B cell (primary cell): ENCODE results near the gene CCN5. TPM values are rescaled to one million over a fixed set of nuclear protein-coding genes. Genes with fewer than 3 reads are reported as not detected.

Experiments
- ATAC-seq: fragments of 200-7000 bp; cut with Tn5 transposase; one replicate; pipeline ENCODE4 v1.10.0; 2021; ENCODE audit warnings: low read depth, mild to moderate bottlenecking, moderate number of reproducible peaks, moderate library complexity
- CTCF ChIA-PET: fragments of 350-600 bp; sonication (Branson Sonifier 250); formaldehyde crosslinking; loops from one replicate; lab custom pipeline; 2021; ENCODE audit warnings: antibody characterized with exemption, inconsistent platforms; lab: Charles Lee
- POLR2A ChIA-PET: fragments of 350-600 bp; sonication (Branson Sonifier 250); formaldehyde crosslinking; loops from one replicate; lab custom pipeline; 2021; ENCODE audit warnings: antibody characterized with exemption; lab: Charles Lee
- DNase-seq: peaks from one replicate; pipeline ENCODE4 v3.0.0; 2013
- H2AFZ ChIP-seq: 2 replicates; pipeline ENCODE4 v1.6.1; 2012; ENCODE audit warnings: mild to moderate bottlenecking, low read depth, low read length; ENCODE audit not compliant: insufficient read depth, poor library complexity, severe bottlenecking
- H3K27ac ChIP-seq, 2 donors: 1 replicate in 1 of 2; 2 replicates in 1 of 2; pipeline ENCODE4 v1.5.1; 2012 to 2013; ENCODE audit warnings: low read length in 2 of 2, mild to moderate bottlenecking in 2 of 2, moderate library complexity in 1 of 2
- H3K27me3 ChIP-seq, 4 experiments: fragments of 200-600 bp in 1 of 4; sonication (generic) in 1 of 4; replicated peaks in 1 of 4; 1 replicate in 2 of 4; 2 replicates in 2 of 4; pipeline versions ENCODE4 v1.6.1 to v1.7.0; 2013 to 2016; ENCODE audit warnings: low read length in 3 of 4, mild to moderate bottlenecking in 2 of 4, mixed read lengths in 1 of 4, moderate library complexity in 1 of 4; ENCODE audit not compliant: insufficient read depth in 4 of 4, control insufficient read depth in 3 of 4; ENCODE audit errors: control extremely low read depth in 1 of 4
- H3K36me3 ChIP-seq, 2 experiments: replicated peaks in 1 of 2; 1 replicate in 1 of 2; 2 replicates in 1 of 2; pipeline versions ENCODE4 v1.6.1 to v1.7.1; 2013; ENCODE audit warnings: low read length in 1 of 2; ENCODE audit not compliant: insufficient read depth in 2 of 2, control insufficient read depth in 1 of 2; ENCODE audit errors: control extremely low read depth in 1 of 2, extremely low read depth in 1 of 2
- H3K4me1 ChIP-seq, 2 donors: fragments of 200-600 bp in 1 of 2; sonication (generic) in 1 of 2; 1 replicate in 1 of 2; 2 replicates in 1 of 2; pipeline versions ENCODE4 v1.5.1 to v1.6.1; 2013 to 2017; ENCODE audit warnings: low read length in 2 of 2; ENCODE audit not compliant: control insufficient read depth in 2 of 2, insufficient read depth in 2 of 2
- H3K4me2 ChIP-seq: replicated peaks from 2 replicates; pipeline ENCODE3; 2012; ENCODE audit warnings: mild to moderate bottlenecking, low read depth, low read length; ENCODE audit not compliant: poor library complexity, severe bottlenecking
- H3K4me3 ChIP-seq, 5 experiments: fragments of 200-600 bp in 1 of 5; sonication (generic) in 1 of 5; 1 replicate in 3 of 5; 2 replicates in 2 of 5; pipeline versions ENCODE4 v1.5.1 to v1.7.0; 2011 to 2016; ENCODE audit warnings: low read length in 4 of 5, mild to moderate bottlenecking in 4 of 5, low read depth in 2 of 5, control low read depth in 1 of 5, moderate library complexity in 1 of 5; ENCODE audit not compliant: insufficient read depth in 1 of 5; ENCODE audit errors: control extremely low read depth in 1 of 5, extremely low read depth in 1 of 5
- H3K79me2 ChIP-seq: fragments of 200-600 bp; sonication (generic); one replicate; pipeline ENCODE4 v1.6.0; 2016; ENCODE audit warnings: low read length; ENCODE audit not compliant: control insufficient read depth, insufficient read depth
- H3K9ac ChIP-seq: fragments of 200-600 bp; sonication (generic); 2 replicates; pipeline ENCODE4 v1.6.1; 2017; ENCODE audit warnings: mild to moderate bottlenecking, low read length, moderate library complexity
- H3K9me3 ChIP-seq, 3 donors: one replicate each; pipeline versions ENCODE4 v1.6.1 to v1.7.1; 2013; ENCODE audit warnings: low read length in 2 of 3; ENCODE audit not compliant: control insufficient read depth in 2 of 3, insufficient read depth in 1 of 3; ENCODE audit errors: control extremely low read depth in 1 of 3
- H4K20me1 ChIP-seq: 2 replicates; pipeline ENCODE4 v1.6.0; 2012; ENCODE audit warnings: mild to moderate bottlenecking, low read length; ENCODE audit not compliant: insufficient read depth, control insufficient read depth, poor library complexity, severe bottlenecking
- H3K27ac Mint-ChIP-seq: one replicate; pipeline ENCODE4 v1.8.0; 2021; ENCODE audit warnings: mixed read lengths
- H3K27me3 Mint-ChIP-seq: one replicate; pipeline ENCODE4 v1.8.0; 2021; ENCODE audit warnings: mixed read lengths
- H3K4me1 Mint-ChIP-seq: one replicate; pipeline ENCODE4 v1.8.0; 2021; ENCODE audit warnings: mixed read lengths
- H3K4me3 Mint-ChIP-seq: one replicate; pipeline ENCODE4 v1.8.0; 2021; ENCODE audit warnings: mixed read lengths
- H3K9me3 Mint-ChIP-seq: one replicate; pipeline ENCODE4 v1.8.0; 2022; ENCODE audit warnings: mixed read lengths; ENCODE audit not compliant: insufficient read depth
- CTCF ChIP-seq: fragments of 200-600 bp; IDR thresholded peaks from one replicate; pipeline ENCODE4 v1.8.0; 2022; ENCODE audit warnings: antibody characterized with exemption, mild to moderate bottlenecking
- EZH2 ChIP-seq: IDR thresholded peaks from 2 replicates; pipeline ENCODE4 v1.6.1; 2012; ENCODE audit warnings: borderline replicate concordance, low read depth, mild to moderate bottlenecking, moderate library complexity, low read length; ENCODE audit not compliant: insufficient read depth, poor library complexity, severe bottlenecking
- WGBS: methylation state at CpG from one replicate; pipeline ENCODE4 v1.1.5; 2013; ENCODE audit warnings: missing lambda C conversion rate; ENCODE audit not compliant: insufficient coverage; 5-methylcytosine and 5-hydroxymethylcytosine counted together
- intact Hi-C: fragments of 100-400 bp; cut with micrococcal nuclease; formaldehyde crosslinking; loops from one replicate; pipeline ENCODE4 v1.10.0; 2022
- polyA plus RNA-seq: library from polyadenylated mRNA; depleted of rRNA; stranded (reverse); fragments of >200 nt; gene quantifications from 2 replicates; pipeline ENCODE4 v1.2.3, GENCODE V29; 2012
- total RNA-seq, 2 donors: library from RNA; stranded (reverse); fragments of 120-200 nt in 1 of 2; gene quantifications; 1 replicate in 1 of 2; 2 replicates in 1 of 2; pipeline versions ENCODE4 v1.2.3 to v1.2.4, GENCODE V29; 2013 to 2022

The CCN5 gene
- total and polyA plus RNA-seq, 2 donors (not counting 1 experiment from before 2014, with no cell fraction given): not detected

GRCh38 chr20:44707018-44707579, 8.1 kb upstream of the CCN5 start:
- peaks cover 14% of the 10 kb centered on the region for H3K4me1 Mint-ChIP-seq
- CTCF ChIA-PET: no interaction called here

GRCh38 chr20:44709380-44709779, 5.8 kb upstream of the CCN5 start:
- TF ChIP-seq CTCF: no peak
- no peak for TF ChIP-seq EZH2
- intact Hi-C loops: no loop called here
- no peak overlapping the region for H3K4me3 Mint-ChIP-seq
- peaks cover 15% of the 10 kb centered on the region for H3K27me3 Mint-ChIP-seq
- Histone ChIP-seq H3K79me2 (no peaks in the 10 kb centered on the region), H3K9ac (no peak overlapping the region), H3K27ac (no peak overlapping the region), H3K4me1 (no peaks in the 10 kb centered on the region), H3K4me3 (no peak overlapping the region), H3K4me2 (no peak overlapping the region), H4K20me1 (no peaks in the 10 kb centered on the region), H3K9me3 (no peaks in the 10 kb centered on the region), H2AFZ (no peak overlapping the region), H3K27me3 (no peaks in the 10 kb centered on the region), H3K36me3 (no peaks in the 10 kb centered on the region)
- ATAC-seq (no peak), DNase-seq (no peak)
- CTCF ChIA-PET: no interaction called here
- 85% methylated on average over 5 of the region's 11 CpGs for WGBS
- H3K27ac Mint-ChIP-seq: no peak overlapping the region
- no peaks in the 10 kb centered on the region for H3K4me1 Mint-ChIP-seq
- H3K9me3 Mint-ChIP-seq: no peaks in the 10 kb centered on the region
- POLR2A ChIA-PET: interaction anchor here (0.7 kb wide), 1 partner anchor 73 kb away, joined by 3 read pairs; no protein-coding TSS in a partner anchor

More at GRCh38 chr20:44707018-44707579, 8.1 kb upstream of the CCN5 start:
- Mint-ChIP-seq H3K27ac (no peak overlapping the region), H3K27me3 (peaks cover 9% of the 10 kb centered on the region), H3K4me3 (no peak overlapping the region), H3K9me3 (no peaks in the 10 kb centered on the region)
- Histone ChIP-seq H3K4me2 (no peak overlapping the region), H2AFZ (no peak overlapping the region), H3K4me1 (peaks cover 7 to 11% of the 10 kb centered on the region in 2 donors), H3K4me3 (no peak overlapping the region), H3K27me3 (peaks cover 0 to 3% (median 0%) of the 10 kb centered on the region in 4 experiments), H3K9ac (no peak overlapping the region), H3K36me3 (no peaks in the 10 kb centered on the region), H4K20me1 (no peaks in the 10 kb centered on the region), H3K79me2 (no peaks in the 10 kb centered on the region), H3K27ac (no peak overlapping the region), H3K9me3 (no peaks in the 10 kb centered on the region)
- WGBS: 86% methylated on average over 1 of the region's 5 CpGs
- no peak for ATAC-seq
- TF ChIP-seq CTCF: no peak
- no peak for TF ChIP-seq EZH2
- intact Hi-C loops: no loop called here
- POLR2A ChIA-PET: no interaction called here
- DNase-seq: no peak
